Stimulated activated CD8-positive, alpha-beta memory T cell treated with anti-CD3 and anti-CD28 coated beads, Interleukin-4, amount 100 ng/mL, for 1 hour (primary cell): ENCODE data around the gene PDK3.

Experiments used
- DNase-seq, 2 donors: peaks; one replicate each; pipeline ENCODE4 v3.0.0-alpha.2; 2020; ENCODE audit warnings: low read depth in 2 of 2, low spot score in 1 of 2

Gene PDK3

DNA sequence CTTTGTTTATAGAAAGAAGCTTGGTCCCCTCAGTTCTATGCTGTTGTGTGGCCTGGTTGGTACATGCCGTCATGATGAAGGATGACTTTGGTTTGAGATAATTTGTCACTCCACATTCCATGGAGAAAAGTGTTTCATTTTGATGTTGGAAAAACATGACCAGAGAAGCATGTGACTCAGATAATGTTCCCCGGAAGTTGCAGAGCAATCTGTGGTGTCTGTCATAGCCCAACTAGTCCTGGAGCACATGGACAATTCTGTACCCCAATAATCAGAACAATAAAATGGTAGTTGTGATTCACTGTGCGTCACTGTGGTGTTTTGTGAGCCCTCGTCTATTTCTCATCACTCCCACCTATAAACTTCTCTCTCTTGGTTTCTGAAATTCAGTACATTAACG is 85.1 kb downstream of the PDK3 start:
- no peak for DNase-seq

DNA sequence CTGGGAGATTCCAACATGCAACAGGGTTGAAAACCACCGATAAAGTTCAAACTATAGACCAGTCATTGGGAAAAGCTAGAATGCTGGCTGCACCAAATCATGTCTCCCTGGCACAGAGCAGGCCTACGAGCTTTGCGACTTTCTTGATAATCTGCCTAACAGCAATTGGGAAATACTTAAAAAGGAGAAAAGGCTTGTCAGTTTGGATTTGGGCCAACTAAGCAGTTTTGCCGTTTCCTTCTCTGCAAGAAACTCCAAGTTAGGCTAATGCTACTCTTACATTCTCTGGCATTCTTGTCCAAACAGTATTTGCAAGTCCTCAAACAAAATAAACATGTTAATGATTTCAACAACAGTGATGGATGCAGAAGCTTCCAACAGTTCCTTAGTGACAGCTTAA is 87.9 kb downstream of the PDK3 start:
- no peak for DNase-seq

DNA sequence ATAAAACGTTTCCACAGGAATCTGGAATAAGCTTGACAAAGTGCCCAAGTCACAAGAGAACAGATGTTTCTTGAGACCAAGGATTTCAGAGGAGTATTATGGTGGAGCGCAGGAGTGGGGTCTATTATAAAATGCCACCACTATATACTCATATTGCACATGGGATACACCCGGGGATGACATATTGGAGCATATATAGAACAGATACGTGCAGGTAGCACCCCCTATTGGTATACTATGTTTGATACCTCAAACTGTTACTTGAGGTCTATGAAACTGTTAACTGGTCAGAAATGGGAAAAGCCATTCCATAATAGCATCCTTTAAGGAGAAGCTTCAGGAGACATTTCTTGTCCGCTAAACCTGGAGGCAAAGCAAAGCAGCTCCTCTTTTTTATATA is 96.0 kb downstream of the PDK3 start:
- no peak for DNase-seq

DNA sequence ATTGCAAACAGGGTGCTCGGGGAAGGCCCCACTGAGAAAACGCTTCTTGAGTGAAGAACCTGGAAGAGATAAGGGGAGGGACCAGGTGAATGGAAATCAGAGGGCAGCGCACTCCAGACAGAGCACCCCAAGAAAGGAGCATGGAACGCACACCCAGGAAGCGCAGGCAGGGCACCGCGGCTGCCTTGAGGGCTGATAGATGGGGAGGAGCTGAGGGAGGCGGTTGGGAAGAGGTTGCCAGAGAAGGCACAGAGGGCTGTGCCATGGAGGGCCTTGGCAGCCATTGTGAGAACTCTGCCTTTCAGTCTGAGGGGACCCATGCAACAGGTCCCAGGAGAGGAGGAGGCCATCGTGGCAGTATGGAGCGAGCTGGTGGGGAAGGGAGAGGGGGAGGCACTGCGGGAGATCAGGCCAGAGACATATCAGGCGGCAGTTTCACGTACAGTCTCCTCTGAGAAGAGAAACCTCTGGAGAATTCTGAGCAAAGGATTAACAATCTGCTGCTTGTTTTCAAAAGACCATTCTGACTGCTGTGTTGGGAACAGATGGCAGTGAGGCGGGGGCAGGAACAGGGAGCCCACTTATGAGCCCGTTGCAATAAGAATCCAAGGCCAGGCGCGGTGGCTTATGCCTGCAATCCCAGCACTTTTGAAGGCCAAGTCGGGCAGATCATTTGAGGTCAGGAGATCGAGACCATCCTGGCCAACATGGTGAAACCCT is 98.4 kb downstream of the PDK3 start:
- no peak for DNase-seq

DNA sequence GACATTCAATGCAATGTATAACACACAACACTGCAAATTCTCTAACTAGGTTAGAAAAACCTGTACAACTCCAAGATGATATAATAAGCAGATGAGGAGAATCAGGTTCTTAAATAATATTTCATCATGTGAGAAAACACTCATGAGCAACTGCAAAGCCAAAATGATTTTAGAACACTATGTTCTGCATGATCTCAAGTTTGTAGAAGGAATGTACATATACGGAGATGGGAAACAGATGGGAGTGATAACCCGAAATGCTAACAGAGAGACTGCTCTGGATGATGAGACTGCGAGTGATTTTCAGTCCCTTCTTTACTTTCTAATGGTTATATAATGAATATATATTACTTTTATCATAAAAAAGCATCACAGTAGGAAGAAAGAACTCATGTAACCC is 101.2 kb downstream of the PDK3 start:
- no peak for DNase-seq

DNA sequence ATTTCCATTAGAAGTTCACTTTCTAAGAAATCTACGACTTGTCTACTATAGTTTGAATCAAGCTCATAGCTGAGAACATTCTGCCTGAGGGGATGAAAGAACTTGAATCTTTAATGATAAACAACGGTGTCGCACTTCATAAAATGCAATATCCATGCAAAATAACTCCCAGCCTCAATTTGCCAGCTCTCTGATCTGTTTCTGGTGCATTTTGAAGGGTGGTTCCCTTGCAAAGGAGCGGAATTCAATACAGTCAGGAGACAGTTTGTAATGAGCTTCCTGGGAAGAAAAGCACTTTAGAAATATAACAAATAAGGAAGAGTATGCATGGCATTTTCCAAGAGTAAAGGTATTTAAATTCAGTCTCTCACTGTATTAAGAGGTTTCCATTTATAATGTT is 102.1 kb downstream of the PDK3 start:
- DNase-seq: no peak

DNA sequence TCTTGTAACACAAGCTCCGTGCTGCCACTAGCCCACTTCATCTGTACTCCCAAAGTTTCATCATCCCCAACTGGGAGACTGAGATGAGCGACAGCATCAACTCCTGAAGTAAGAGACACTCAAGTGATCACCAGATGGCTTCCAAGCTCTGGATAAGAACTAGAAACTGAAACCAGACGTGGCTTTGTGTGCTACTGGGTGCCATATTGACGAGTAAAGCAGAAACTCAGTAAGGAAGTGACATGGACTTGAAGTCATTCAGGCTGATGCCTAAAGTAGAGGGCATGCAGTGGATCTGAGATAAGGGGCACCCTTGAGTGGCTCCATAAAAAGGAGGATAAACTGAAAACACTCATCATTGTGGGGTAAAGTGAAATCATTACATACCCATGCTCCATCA is 109.7 kb downstream of the PDK3 start:
- no peak for DNase-seq

DNA sequence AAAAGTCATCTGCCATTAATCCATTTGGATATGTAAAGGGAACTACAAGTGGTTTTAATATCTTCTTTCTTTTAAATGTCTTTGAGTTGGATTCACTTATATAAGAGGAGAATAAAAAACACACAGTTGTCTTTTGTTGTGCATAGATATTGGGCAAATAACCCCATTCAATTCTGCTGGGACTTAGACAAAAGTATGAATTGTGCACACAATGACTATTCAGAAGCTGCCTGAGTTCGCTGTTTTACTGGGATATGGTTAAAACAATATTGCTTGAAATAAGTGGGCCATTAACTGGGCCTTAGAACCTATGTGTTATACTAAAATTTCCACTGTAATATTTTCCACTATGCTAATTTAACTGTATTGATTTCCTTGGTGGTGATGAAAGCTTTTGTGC is 110.4 kb downstream of the PDK3 start:
- no peak for DNase-seq

DNA sequence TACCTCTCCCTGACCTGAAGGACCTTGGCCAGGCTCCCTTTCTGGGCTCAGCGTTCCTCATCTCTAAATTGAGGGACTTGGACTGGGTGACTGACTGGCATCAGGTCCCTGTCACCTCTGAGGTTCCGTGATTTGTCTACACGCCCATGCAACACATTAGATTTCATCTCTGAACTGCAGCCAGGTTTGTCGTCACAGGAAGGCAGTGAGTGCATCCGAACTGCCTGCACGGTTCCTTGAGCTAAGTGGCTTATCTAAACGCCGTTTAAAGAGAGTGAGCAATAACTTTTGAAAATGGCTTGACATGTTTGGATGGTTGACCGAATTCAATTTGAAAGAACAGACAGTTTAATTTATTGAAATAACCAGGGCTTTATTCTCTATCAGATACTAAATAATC is 112.0 kb downstream of the PDK3 start:
- DNase-seq: no peak
